Right atrium auricular region (tissue), 2 donors: ENCODE measurements around the gene MYBPC2. TPM values are rescaled to one million over a fixed set of nuclear protein-coding genes. Genes with fewer than 3 reads are reported as not detected.

Source experiments
- DNase-seq: peaks from one replicate; pipeline ENCODE4 v3.0.0-alpha.2; 2019; ENCODE audit warnings: low spot score
- H3K27ac ChIP-seq, 2 donors: fragments of 200-600 bp; sonication (generic); 1 replicate in 1 of 2; 2 replicates in 1 of 2; pipeline ENCODE4 v1.5.1; 2016 to 2019
- H3K27me3 ChIP-seq, 2 donors: fragments of 200-600 bp; sonication (generic); one replicate each; pipeline versions ENCODE4 v1.5.1 to v1.6.0; 2017 to 2019
- H3K36me3 ChIP-seq: fragments of 200-600 bp; sonication (generic); one replicate; pipeline ENCODE4 v1.5.1; 2016
- H3K4me1 ChIP-seq, 2 donors: fragments of 200-600 bp; sonication (generic); one replicate each; pipeline versions ENCODE4 v1.5.1 to v1.6.0; 2017 to 2019
- H3K4me3 ChIP-seq, 2 donors: fragments of 200-600 bp; sonication (generic); 1 replicate in 1 of 2; 2 replicates in 1 of 2; pipeline ENCODE4 v1.5.1; 2017 to 2019; ENCODE audit warnings: mild to moderate bottlenecking in 1 of 2, moderate library complexity in 1 of 2
- H3K9me3 ChIP-seq, 2 donors: fragments of 200-600 bp; sonication (generic); one replicate each; pipeline ENCODE4 v1.5.1; 2019
- CTCF ChIP-seq, 2 donors: fragments of 200-600 bp; sonication (generic); IDR thresholded peaks; one replicate each; pipeline ENCODE4 v1.5.1; 2019; ENCODE audit warnings: antibody characterized with exemption in 2 of 2
- total RNA-seq, 2 donors: library from RNA; depleted of rRNA; stranded (reverse); fragments of >200 nt; gene quantifications; one replicate each; pipeline ENCODE4 v1.1.0, GENCODE V29; 2016

MYBPC2 gene
- total RNA-seq, 2 donors from 2014 or later, result not detected

GRCh38 chr19:50414864-50415660, 17.6 kb upstream of the MYBPC2 start:
- Histone ChIP-seq H3K9me3 (no peaks in the 10 kb centered on the region), H3K4me3 (no peak overlapping the region), H3K4me1 (peaks cover 0 to 10% of the 10 kb centered on the region in 2 donors), H3K27ac (no peak overlapping the region), H3K36me3 (no peaks in the 10 kb centered on the region), H3K27me3 (peaks cover 4 to 5% of the 10 kb centered on the region in 2 donors)
- peak; percentile 80 to 93 for TF ChIP-seq CTCF (IDR thresholded peaks at IDR 0.05)
- DNase-seq, result peak; percentile 79

- no peak for TF ChIP-seq CTCF (IDR thresholded peaks at IDR 0.05)
- H3K9me3 ChIP-seq, result no peaks in the 10 kb centered on the region
- no peaks in the 10 kb centered on the region for H3K36me3 ChIP-seq
- no peak overlapping the region for H3K27ac ChIP-seq
- H3K4me3 ChIP-seq, result no peak overlapping the region
- DNase-seq, result no peak
- peaks cover 4 to 5% of the 10 kb centered on the region in 2 donors for H3K27me3 ChIP-seq
- peaks cover 0 to 10% of the 10 kb centered on the region in 2 donors for H3K4me1 ChIP-seq
Measured at GRCh38 chr19:50415661-50416033, 17.0 kb upstream of the MYBPC2 start.

- Histone ChIP-seq H3K4me1 (peaks cover 0 to 10% of the 10 kb centered on the region in 2 donors), H3K9me3 (no peaks in the 10 kb centered on the region), H3K27me3 (peaks cover 4 to 5% of the 10 kb centered on the region in 2 donors), H3K36me3 (no peaks in the 10 kb centered on the region), H3K4me3 (no peak overlapping the region), H3K27ac (no peak overlapping the region)
- no peak for DNase-seq
- TF ChIP-seq CTCF (IDR thresholded peaks at IDR 0.05), result no peak
Measured at GRCh38 chr19:50416034-50416977, 16.4 kb upstream of the MYBPC2 start.

- H3K27me3 ChIP-seq, result peaks cover 4 to 5% of the 10 kb centered on the region in 2 donors
- peaks cover 0 to 10% of the 10 kb centered on the region in 2 donors for H3K4me1 ChIP-seq
- H3K4me3 ChIP-seq, result no peak overlapping the region
- no peaks in the 10 kb centered on the region for H3K9me3 ChIP-seq
- no peaks in the 10 kb centered on the region for H3K36me3 ChIP-seq
- no peak for TF ChIP-seq CTCF (IDR thresholded peaks at IDR 0.05)
- DNase-seq, result no peak
- no peak overlapping the region for H3K27ac ChIP-seq
Measured at GRCh38 chr19:50417111-50418081, 15.3 kb upstream of the MYBPC2 start.
